ENCODE measurements around the gene PSD.

GRCh38 chr10:102444851-102445250 lies 26.3 kb upstream of the PSD start:
- TF ChIP-seq, protein P1, sequence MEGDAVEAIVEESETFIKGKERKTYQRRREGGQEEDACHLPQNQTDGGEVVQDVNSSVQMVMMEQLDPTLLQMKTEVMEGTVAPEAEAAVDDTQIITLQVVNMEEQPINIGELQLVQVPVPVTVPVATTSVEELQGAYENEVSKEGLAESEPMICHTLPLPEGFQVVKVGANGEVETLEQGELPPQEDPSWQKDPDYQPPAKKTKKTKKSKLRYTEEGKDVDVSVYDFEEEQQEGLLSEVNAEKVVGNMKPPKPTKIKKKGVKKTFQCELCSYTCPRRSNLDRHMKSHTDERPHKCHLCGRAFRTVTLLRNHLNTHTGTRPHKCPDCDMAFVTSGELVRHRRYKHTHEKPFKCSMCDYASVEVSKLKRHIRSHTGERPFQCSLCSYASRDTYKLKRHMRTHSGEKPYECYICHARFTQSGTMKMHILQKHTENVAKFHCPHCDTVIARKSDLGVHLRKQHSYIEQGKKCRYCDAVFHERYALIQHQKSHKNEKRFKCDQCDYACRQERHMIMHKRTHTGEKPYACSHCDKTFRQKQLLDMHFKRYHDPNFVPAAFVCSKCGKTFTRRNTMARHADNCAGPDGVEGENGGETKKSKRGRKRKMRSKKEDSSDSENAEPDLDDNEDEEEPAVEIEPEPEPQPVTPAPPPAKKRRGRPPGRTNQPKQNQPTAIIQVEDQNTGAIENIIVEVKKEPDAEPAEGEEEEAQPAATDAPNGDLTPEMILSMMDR (IDR thresholded peaks at IDR 0.05), result no peak
- no peak for TF ChIP-seq POLR2A (IDR thresholded peaks at IDR 0.05)
